ENCODE measurements around the gene TPRA1. TPM values are rescaled to one million over a fixed set of nuclear protein-coding genes. Genes with fewer than 3 reads are reported as not detected.
A peak's percentile ranks its signal among the peaks of the same experiment; 100 is the strongest.

Gene TPRA1
- polyA plus RNA-seq (ENCODE audit: insufficient read length in 3 of 3) = 10 to 100 TPM; 25.8 to 36.8 (median 33.5) TPM

DNA sequence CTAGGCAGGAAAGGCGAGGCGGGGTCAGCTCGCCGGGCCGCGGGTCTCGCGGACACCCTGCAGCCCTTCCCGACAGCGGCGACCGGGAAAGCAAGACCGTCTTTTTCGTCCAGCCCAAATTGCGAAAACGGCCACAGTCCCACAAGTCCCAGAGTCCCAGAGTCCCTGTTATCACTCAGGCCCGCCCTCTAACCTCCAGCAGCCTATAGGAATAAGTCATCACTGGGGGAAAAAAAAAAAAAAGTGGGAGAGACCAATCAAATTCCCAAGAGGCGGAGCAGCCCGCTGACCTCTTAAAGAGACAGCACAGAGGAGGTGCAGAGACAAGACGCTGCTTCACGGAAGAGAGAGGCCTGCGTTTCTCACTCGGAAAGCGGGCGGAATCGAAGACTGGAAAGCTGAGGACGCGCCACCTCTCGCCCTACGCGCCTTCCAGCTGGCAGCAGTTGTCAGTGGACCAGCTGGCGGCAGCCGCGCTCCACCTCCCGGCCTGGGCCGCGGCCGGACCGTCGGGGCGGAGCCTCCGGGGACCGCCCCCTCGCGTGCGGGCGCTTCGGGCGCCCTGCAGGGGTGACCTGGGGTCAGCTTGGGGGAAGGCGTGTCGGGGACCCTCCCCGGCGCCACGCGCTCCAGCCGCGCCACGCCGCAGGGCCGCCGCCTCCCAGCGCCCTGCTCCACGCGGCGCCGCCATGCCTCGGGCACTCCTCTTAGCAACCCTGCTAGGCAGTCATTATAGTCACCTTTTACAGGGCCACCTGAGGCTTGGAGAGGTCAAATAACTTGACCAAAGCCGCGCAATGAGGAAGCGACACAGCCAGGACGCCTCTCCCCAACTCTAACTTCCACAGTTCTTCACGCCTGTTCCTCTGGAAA, at the start of gene TPRA1:
TSS of gene TPRA1 (minus strand) at position 141 of the 873 bp plus-strand sequence. CDS start 10,587 bp downstream, outside the sequence.
- peak; percentile 88 to 94 (median 91) for DNase-seq (ENCODE audit: low read depth in 3 of 3, low spot score in 2 of 3)

DNA sequence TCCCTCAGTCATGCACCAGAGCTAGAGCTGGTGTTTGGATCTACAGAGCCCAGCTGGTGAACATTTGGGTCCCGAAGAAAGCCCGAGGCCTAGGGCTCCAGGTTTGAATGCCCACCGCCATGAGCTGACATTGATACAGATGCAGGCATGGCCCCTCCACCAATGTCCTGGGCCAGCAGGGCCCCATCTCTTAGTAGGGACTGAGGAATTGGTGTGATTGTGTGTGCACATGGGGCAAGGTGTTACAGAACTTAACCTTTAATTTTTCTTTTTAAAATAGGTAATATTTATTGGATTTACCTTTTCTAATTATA, 49.5 kb upstream of the TPRA1 start:
- no peak for DNase-seq (ENCODE audit: low read depth in 3 of 3, low spot score in 2 of 3)

DNA sequence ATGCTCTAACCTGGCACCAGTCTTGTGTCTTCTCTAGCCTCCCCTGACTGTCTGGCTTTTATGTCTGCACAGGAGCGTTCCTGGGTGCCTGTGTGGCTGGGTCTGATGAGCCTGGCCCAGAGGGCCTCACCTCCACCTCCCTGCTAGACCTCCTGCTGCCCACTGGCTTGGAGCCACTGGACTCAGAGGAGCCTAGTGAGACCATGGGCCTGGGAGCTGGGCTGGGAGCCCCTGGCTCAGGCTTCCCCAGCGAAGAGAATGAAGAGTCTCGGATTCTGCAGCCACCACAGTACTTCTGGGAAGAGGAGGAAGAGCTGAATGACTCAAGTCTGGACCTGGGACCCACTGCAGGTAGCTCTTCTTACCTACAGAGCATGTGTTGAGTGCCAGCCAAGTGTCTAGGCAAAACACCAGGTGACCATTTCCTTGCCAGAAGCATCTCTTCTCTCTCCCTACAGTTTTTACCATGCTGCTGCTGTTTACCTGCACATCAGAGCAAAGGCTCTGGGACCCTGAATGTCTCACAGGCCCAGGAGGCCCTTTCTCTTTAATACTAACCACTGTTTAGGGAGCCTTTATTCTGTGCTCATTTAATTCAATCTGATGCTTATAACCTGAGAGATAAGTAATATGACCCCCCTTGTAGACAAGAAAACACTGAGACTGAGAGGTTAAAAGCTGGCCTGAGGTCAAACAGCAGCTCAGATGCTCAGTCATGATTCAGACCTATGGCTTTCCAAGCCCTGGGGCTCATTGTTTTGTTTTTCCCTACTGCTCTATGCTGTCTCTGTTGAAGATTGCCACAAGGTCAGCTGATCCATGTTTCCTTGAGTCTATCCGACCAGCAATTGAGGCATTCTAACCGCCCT, 48.9 kb upstream of the TPRA1 start:
- DNase-seq (ENCODE audit: low read depth in 3 of 3, low spot score in 2 of 3) = no peak

- no peak for DNase-seq (ENCODE audit: low read depth in 3 of 3, low spot score in 2 of 3)
Observed at GRCh38 chr3:127637971-127638370, 47.4 kb upstream of the TPRA1 start.

DNA sequence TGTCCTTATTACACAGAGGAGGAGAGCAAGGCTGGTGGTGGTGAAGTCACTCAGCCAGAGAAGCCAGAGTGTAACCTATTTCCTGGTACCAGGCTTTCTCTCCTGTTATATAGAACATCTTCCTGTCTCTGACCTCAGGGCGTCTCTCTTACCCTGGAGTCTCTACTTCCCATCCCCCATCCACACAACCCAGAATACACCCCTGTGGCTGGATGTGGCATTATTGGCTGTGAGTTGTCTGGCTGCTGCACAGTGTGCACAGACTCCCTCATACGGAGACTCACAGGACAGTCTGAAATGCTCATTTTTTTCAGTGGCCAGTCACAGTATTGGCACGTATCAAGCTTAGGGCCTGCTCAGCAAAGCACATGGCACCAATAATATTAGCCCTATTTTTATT, 47.0 kb upstream of the TPRA1 start:
- DNase-seq (ENCODE audit: low read depth in 3 of 3, low spot score in 2 of 3) = no peak

DNA sequence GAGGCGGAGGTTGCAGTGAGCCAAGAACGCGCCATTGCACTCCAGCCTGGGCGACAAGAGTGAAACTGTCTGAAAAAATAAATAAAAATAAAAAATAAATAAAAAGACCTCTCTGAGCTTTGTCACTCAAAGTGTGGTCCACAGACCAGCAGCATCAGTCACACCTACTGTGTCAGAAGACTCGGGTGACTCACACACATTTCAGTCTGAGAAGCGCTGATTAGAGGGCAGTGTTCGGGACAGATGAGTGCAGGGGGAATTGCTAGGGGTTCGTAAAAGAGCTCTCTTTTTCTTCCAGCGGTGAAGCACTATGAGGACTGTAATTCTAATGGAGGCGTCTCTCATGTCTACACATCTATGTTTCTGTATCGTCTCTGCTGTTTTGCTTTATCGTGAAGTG, 44.1 kb upstream of the TPRA1 start:
- DNase-seq (ENCODE audit: low read depth in 3 of 3, low spot score in 2 of 3) = no peak

DNA sequence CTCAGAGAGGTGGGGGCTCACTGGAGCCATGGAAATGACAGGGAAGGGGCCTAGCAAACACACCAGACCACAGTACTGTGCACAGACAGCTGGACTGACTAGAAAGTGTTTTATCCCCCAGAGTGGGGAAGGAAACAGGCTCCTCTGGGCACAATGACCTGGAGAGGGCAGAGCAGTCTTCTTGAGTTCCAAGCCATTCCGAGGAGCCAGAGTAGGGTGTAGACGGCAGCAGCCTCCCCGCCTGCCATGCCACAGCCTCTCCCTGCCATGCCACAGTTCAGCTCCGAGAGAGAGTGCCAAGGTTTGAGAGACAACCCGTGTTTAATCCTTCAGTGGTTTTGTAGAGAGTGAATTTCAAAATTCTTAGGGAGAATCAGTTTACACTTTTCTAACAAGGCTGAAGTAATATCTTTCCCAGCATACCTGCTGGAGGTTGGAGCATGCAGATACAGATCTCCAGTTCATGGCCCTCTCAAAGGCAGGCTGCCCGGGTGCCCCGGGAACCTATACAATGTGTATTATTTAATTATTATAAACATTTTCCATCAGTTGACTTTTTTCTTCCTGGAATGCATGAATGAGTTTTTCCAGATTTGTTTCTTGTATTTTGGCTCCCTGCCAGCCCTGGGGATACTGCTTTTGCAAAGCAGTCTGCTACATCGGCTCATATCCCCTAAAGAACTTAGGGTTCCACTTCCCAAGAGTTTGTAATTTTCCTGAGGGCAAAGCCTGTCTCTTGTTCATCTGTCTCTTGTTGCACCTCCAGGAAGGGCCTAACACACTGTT, 41.7 kb upstream of the TPRA1 start:
- no peak for DNase-seq (ENCODE audit: low read depth in 3 of 3, low spot score in 2 of 3)

- no peak for DNase-seq (ENCODE audit: low read depth in 3 of 3, low spot score in 2 of 3)
Observed at GRCh38 chr3:127630811-127631714, 40.5 kb upstream of the TPRA1 start.

- DNase-seq (ENCODE audit: low read depth in 3 of 3, low spot score in 2 of 3) = no peak
Observed at GRCh38 chr3:127629467-127630403, 39.2 kb upstream of the TPRA1 start.

GRCh38 chr3:127628788-127629466, 38.4 kb upstream of the TPRA1 start, which contains the start of gene PODXL2:
Gene PODXL2 (plus strand): TSS chr3:127629185. CDS start chr3:127629220, 35 bp downstream.
- no peak for DNase-seq (ENCODE audit: low read depth in 3 of 3, low spot score in 2 of 3)

DNA sequence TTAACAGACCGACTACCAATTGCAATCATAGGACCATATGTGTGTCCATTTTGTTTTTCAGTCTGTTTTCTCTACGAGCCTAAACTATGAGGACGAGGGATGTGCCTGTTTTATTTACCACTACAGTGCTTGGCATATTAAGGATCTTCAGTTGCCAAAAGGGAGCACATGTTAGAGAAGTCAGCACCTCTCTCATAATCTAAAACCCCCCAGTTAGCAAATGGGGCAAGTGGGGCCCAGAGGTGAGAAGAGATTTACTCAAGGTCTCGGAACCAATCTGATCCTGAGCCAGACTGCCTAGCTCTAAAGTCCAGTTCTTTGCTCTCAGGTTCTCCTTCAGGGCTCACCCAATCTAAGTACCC, 37.9 kb upstream of the TPRA1 start:
- DNase-seq (ENCODE audit: low read depth in 3 of 3, low spot score in 2 of 3) = no peak

- DNase-seq (ENCODE audit: low read depth in 3 of 3, low spot score in 2 of 3) = no peak
Observed at GRCh38 chr3:127625821-127626220, 35.3 kb upstream of the TPRA1 start.

DNA sequence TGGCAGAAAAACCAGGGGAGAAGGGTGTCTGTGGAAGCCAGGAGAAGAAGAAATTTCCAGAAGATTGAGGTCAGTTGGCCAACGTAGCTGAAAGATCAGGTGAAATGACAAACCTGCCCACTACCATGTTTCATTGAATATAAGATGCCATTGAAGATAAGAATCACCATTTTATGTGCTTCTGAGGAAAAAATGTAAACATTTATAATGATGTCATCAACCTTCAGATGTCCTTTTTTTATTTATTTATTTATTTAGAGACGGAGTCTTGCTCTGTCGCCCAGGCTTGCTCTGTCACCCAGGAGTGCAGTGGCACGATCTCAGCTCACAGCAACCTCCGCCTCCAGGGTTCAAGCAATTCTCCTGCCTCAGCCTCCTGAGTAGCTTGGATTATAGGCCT, 33.5 kb upstream of the TPRA1 start:
- no peak for DNase-seq (ENCODE audit: low read depth in 3 of 3, low spot score in 2 of 3)

- no peak for DNase-seq (ENCODE audit: low read depth in 3 of 3, low spot score in 2 of 3)
Observed at GRCh38 chr3:127622772-127623576, 32.4 kb upstream of the TPRA1 start.

GRCh38 chr3:127622031-127622430, 31.5 kb upstream of the TPRA1 start:
- no peak for DNase-seq (ENCODE audit: low read depth in 3 of 3, low spot score in 2 of 3)

DNA sequence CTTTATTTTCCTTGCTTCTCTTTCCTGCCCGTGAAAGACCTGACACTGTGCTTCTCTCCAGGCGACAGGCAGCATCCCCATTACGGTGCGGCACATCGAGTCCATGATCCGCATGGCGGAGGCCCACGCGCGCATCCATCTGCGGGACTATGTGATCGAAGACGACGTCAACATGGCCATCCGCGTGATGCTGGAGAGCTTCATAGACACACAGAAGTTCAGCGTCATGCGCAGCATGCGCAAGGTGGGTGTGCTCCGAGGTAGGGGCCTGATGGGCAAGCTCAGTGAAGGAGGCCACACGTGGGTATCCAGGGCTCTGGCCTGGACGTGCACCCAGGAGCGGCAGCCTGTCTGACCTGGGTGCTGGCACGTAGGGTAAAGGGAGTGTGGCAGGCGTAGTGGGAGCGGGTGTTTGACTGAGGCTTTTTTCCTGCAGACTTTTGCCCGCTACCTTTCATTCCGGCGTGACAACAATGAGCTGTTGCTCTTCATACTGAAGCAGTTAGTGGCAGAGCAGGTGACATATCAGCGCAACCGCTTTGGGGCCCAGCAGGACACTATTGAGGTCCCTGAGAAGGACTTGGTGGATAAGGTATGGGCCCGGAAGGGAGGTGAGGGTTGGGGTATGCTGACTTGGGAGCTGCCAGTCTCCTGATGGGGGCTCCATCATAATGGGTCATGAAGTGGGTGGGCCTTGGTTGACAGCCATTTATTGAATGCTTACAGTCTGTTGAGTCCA, 30.3 kb upstream of the TPRA1 start:
- no peak for DNase-seq (ENCODE audit: low read depth in 3 of 3, low spot score in 2 of 3)

DNA sequence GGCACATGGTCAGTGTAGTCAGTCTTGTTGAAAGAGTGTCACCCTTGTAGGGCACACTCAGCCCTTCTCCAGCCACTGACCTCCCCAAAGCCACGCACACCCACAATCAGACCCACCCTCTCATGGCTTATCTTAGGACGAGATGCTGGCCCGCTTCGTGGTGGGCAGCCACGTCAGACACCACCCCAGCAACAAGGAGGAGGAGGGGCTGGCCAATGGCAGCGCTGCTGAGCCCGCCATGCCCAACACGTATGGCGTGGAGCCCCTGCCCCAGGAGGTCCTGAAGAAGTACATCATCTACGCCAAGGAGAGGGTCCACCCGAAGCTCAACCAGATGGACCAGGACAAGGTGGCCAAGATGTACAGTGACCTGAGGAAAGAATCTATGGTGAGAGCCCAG, 28.4 kb upstream of the TPRA1 start:
- no peak for DNase-seq (ENCODE audit: low read depth in 3 of 3, low spot score in 2 of 3)
